ENCODE measurements around the gene ADAM30.

GRCh38 chr1:119902775-119903442, 6.6 kb upstream of the ADAM30 start:
- TF ChIP-seq SIN3A (IDR thresholded peaks at IDR 0.05; ENCODE audit: borderline replicate concordance, insufficient read depth, low read length) (no peak), REST (IDR thresholded peaks at IDR 0.05; ENCODE audit: insufficient read depth in 1 of 2, low read depth in 2 of 2, low read length in 2 of 2) (no peak)
